NCI-H1048 (cell line): Measurements from ENCODE around the gene CDH22.

ENCODE experiments used
- DNase-seq: peaks from one replicate; lab custom pipeline; 2025; lab: John Stamatoyannopoulos, UW

The CDH22 gene

GRCh38 chr20:46169245-46170171 is 138.8 kb downstream of the CDH22 start:
- DNase-seq, result peak; percentile 29

- DNase-seq, result no peak
These were observed 139.9 kb downstream of the CDH22 start for GRCh38 chr20:46168438-46168837.

DNA sequence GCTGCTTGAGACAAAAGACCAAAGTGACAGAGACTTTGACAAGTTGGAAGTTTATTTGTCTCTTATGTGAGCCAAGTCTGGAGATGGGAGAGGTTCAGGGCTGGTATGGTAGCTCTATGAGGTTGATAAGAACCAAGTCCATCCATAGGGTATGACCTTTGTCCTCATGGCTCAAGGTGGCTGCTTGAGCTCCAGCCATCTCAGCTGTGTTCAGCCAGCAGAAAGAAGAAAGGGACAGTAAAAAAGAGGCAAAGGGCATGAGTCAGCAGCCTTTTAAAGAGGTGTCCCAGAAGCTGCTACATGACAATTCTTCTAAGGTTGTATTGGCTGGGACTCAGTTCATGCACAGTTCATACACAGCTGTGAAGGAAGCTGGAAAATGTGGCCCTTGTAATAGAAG is 141.2 kb downstream of the CDH22 start:
- no peak for DNase-seq

DNA sequence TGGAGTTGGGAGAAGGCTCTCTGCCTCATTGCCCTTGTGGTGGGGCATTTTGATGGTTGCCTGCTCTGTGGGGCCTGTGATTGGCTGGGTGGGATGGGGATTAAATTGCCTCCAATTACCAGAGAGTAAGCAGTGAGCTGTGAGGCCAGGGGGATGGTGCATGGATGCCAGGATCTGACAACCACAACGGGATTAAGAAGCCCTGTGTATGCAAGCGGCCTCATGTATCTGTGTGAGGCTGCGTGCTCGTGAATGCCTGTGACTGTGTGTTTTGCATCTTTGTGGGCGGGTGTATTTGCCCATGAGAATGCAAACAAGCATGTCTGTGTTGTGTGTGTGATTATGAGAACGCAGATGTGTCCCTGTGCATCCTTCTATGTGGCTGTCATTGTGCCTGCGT is 144.0 kb downstream of the CDH22 start:
- DNase-seq, result peak; percentile 69

DNA sequence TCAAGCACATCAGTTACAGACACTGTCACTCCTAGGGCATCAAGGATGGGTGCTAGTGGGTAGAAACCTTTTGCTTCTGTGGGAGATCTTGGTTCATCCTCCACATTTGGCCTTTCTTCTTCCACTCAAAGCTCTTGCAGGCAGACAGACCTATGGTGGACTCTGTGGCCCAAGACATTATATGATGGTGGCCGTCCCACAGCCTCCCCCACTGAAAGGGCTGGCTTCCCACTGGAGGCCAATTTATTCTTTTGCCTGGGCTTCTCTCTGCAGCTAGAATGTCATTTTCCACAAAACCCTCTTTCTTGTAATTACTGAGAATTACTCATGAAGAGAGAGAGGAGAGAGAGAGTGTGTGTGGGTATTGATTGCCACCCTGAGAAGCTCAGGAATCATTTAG is 146.4 kb downstream of the CDH22 start:
- DNase-seq, result no peak

GRCh38 chr20:46160661-46161060 is 147.6 kb downstream of the CDH22 start:
- DNase-seq, result no peak

DNA sequence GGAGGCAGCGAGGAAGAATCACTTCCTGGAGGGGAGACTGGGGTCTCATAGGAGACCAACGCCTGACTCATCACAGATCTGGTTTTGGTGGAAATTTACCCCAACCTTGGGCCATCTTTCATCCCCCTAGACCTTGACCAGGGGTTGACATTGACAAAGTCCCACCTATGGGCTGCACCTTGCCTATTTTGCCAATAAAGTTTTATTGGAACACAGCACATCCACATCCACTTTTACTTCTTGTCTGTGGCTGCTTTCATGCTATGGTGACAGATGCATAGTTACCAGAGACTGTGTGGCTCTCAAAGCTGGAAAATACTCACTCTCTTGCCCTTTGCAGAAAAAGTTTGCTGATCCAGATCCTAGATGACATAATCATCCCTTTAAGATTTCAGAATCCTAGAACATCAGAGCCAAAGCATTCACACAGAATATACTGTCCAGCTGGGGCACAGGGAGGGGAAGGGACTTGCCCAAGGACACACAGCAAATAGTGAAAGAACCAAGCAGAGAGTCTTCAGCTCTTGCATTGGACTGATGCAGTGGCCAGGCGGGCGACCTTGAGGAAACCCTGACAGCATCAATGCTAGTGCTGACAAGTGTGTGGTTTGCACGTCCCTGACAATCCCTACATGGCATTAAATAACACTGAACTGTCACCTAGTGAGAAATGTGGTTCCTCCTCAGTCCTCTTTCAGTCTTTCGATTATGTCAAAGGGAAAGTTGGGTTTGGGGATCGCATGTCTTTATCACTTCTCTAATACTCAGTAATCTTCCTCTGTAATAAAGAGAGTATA is 149.0 kb downstream of the CDH22 start:
- no peak for DNase-seq

DNA sequence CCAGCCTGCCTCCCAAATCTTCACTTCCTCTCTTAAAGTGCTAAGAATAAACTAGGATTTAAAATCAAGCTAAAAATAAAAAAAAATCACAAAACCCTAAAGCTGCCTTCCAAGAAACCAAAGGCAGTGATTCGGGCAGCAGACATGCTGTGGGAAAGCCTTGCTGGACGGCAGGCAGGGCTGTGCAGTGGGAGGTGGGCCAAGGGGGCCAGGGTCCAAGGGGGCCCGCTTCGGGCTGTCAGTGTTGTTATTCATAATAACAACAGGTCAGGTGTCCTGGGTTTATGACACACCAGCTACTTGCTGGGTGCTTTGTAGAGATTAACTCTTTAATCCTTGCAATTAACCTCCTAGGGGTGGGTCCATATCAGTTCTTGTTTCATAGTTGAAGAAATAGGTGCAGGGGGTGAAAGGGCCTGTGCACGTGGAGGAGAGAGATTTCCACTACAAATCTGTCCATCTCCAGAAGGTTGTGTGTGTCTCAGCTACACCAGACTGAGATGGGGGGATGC is 149.8 kb downstream of the CDH22 start:
- no peak for DNase-seq

DNA sequence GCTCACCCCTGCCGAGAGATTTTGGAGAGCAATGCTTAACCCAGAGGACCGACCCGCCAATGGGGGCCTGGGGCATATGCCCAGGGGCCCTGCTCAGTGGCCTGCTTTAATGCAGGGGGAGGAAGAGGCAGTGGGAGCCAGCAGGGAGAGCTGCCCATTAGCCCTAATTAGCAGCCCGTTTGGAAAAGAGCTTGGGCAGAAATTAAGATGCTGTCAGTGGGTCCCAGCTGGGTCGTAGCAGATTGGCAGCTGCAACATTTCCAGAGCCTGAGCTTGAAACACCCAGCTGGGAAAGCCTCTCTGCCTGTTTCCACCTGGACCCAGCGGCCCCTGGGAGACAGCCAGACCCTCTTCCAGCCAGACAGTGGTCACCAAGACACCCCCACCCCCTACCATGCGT is 150.7 kb downstream of the CDH22 start:
- no peak for DNase-seq

GRCh38 chr20:46157076-46157592 is 151.2 kb downstream of the CDH22 start:
- no peak for DNase-seq

DNA sequence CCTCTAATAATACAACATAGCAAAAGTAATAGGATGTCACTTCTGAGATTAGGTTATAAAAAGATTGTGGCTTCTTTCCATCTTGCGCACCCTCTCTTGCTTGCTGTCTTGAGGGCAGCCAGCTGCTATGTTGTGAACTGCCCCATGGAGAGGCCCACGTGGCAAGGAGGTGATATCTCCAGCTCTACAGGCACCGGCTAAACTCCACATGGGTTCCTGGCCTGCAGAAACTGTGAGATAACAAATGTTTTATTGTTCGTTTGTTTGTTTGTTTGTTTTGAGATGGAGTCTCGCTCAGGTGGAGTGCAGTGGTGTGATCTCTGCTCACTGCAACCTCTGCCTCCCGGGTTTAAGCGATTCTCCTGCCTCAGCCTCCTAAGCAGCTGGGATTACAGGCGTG is 152.2 kb downstream of the CDH22 start:
- DNase-seq, result no peak

DNA sequence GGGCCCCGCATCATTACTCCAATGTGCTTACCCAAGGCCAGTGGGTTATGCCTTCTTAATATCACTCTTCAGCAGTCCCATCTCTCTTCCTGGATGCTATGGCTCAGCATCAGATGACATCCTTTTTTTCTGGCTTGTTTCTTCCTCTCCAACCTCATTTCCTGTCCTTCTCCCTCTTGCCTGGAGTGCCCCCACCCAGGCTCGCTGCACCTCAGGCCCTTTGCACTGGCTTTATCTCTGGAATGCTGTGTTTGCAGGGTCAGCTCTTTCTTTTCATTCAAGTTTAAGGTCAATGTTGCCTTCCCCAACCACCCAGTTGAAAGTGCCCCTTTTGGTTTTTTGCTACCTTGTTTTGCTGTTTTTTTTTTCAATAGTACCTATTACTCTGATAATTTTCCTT is 153.5 kb downstream of the CDH22 start:
- DNase-seq, result no peak

DNA sequence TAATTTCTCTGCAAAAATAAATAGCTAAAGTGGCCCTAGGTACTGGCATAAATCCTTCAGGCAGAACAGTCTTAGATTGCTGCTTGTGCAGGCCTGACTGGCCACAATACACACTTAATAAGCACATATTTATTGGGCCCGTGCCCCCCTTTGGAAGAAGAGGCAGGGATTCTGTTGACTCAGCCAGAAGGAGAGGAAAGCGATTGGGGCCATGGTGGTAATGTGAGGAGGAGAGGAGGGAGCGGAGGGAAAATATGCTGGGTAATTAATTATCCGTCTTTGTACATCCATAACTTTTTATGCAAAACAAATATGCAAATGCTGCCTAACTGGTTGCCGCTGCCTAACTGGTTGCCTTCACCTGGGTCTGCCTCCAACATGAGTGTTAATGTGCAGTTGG is 154.0 kb downstream of the CDH22 start:
- DNase-seq, result peak; percentile 65

GRCh38 chr20:46152824-46153586 is 155.3 kb downstream of the CDH22 start:
- DNase-seq, result no peak

- DNase-seq, result no peak
These were observed 156.4 kb downstream of the CDH22 start for GRCh38 chr20:46151936-46152335.

DNA sequence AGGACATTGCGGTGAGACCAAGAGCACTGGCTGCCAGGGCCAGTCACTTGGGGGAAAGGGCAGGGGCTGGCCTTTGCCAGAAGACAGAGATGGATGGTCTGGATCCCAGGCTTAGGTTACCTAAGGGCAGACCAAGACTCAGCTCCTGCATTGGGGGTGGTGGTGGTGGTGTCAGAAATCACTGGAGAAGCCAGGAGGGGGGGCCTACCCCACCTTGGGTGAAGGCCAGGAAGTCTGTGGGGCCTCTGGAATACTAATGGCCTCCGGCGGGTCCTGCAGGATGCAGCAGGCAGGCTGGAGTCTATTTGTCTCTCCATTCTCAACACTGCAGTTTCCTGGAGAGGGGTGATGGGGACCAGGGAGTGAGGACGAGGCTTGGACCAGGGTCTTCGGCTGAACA is 157.4 kb downstream of the CDH22 start:
- no peak for DNase-seq

- no peak for DNase-seq
These were observed 159.7 kb downstream of the CDH22 start for GRCh38 chr20:46148313-46149208.

GRCh38 chr20:46145713-46146112 is 162.6 kb downstream of the CDH22 start:
- DNase-seq, result no peak

GRCh38 chr20:46144432-46145025 is 163.8 kb downstream of the CDH22 start:
- DNase-seq, result no peak

DNA sequence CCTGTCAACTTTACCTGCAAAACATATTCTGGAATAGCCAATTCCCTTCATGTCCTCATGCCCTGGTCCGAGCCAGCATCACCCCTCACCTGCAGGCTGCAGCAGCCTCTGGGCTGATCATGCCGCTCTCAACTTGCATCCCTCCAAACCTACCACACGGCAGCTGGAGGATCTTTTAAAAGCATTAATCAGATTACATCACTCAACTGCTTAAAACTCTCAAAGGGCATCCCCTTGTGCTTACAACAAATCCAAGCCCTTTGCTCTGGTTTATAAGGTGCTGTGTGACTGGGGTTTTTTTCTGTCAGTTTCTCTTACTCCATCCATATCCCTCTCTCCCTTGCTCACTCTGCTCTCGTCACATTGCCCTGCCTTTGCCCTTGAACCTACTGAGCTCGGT is 166.2 kb downstream of the CDH22 start:
- no peak for DNase-seq
